Measurements from ENCODE around the gene NDFIP1. TPM values are rescaled to one million over a fixed set of nuclear protein-coding genes. Genes with fewer than 3 reads are reported as not detected.

The NDFIP1 gene
- total RNA-seq, 1 experiment from 2014 or later, result 33.5 TPM

- ChIA-PET CTCF (no interaction called here), POLR2A (ENCODE audit: unreplicated experiment) (no interaction called here)
- Histone ChIP-seq H3K9me2 (replicated peaks; ENCODE audit: low read length) (no peaks in the 10 kb centered on the region), H3K4me2 (ENCODE audit: low read length) (no peak overlapping the region), H3K36me3 (ENCODE audit: low read depth, low read length) (no peaks in the 10 kb centered on the region), H3K4me1 (ENCODE audit: insufficient read depth, low read length) (no peaks in the 10 kb centered on the region; the same call in 1 of the 2 replicates), H3K27ac (ENCODE audit: low read length) (no peak overlapping the region), H3K4me3 (ENCODE audit: low read length) (no peak overlapping the region), H2AFZ (ENCODE audit: low read length) (no peak overlapping the region), H3F3A (ENCODE audit: low read length, unreplicated experiment) (no peaks in the 10 kb centered on the region), H4K20me1 (ENCODE audit: low read length) (no peaks in the 10 kb centered on the region), H3K9me3 (ENCODE audit: low read length) (no peaks in the 10 kb centered on the region), H3K79me2 (ENCODE audit: low read length) (no peaks in the 10 kb centered on the region), H3K27me3 (ENCODE audit: low read length) (no peaks in the 10 kb centered on the region), H3K9ac (ENCODE audit: low read length) (no peak overlapping the region)
- ATAC-seq (no peak), DNase-seq (no peak)
- intact Hi-C loops (cut with micrococcal nuclease), result no loop called here
- TF ChIP-seq EZH2 (IDR thresholded peaks at IDR 0.05; ENCODE audit: low read length, unreplicated experiment), result no peak
- no peak for TF ChIP-seq EZH2phosphoT487 (IDR thresholded peaks at IDR 0.05; ENCODE audit: borderline replicate concordance, low read length)
- no peak for TF ChIP-seq CTCF (conservative IDR thresholded peaks at IDR 0.05; ENCODE audit: low read depth, low read length)
- BruUV-seq (replicated peaks), result no TSS peak
These were observed 9.6 kb upstream of the NDFIP1 start for GRCh38 chr5:142098931-142099330.

- Histone ChIP-seq H3F3A (ENCODE audit: low read length, unreplicated experiment) (no peaks in the 10 kb centered on the region), H3K79me2 (ENCODE audit: low read length) (no peaks in the 10 kb centered on the region), H3K4me3 (ENCODE audit: low read length) (no peak overlapping the region), H3K27me3 (ENCODE audit: low read length) (no peaks in the 10 kb centered on the region), H3K4me2 (ENCODE audit: low read length) (no peak overlapping the region), H3K9ac (ENCODE audit: low read length) (no peak overlapping the region), H2AFZ (ENCODE audit: low read length) (no peak overlapping the region), H3K9me3 (ENCODE audit: low read length) (no peaks in the 10 kb centered on the region), H3K27ac (ENCODE audit: low read length) (no peak overlapping the region), H4K20me1 (ENCODE audit: low read length) (no peaks in the 10 kb centered on the region), H3K9me2 (replicated peaks; ENCODE audit: low read length) (no peaks in the 10 kb centered on the region), H3K36me3 (ENCODE audit: low read depth, low read length) (no peaks in the 10 kb centered on the region), H3K4me1 (ENCODE audit: insufficient read depth, low read length) (no peaks in the 10 kb centered on the region; the same call in 1 of the 2 replicates)
- TF ChIP-seq CTCF (conservative IDR thresholded peaks at IDR 0.05; ENCODE audit: low read depth, low read length), result no peak
- TF ChIP-seq EZH2phosphoT487 (IDR thresholded peaks at IDR 0.05; ENCODE audit: borderline replicate concordance, low read length), result no peak
- no peak for TF ChIP-seq EZH2 (IDR thresholded peaks at IDR 0.05; ENCODE audit: low read length, unreplicated experiment)
- DNase-seq (no peak), ATAC-seq (no peak)
- ChIA-PET CTCF (no interaction called here), POLR2A (ENCODE audit: unreplicated experiment) (no interaction called here)
- intact Hi-C loops (cut with micrococcal nuclease), result no loop called here
- BruUV-seq (replicated peaks), result no TSS peak
These were observed 8.3 kb upstream of the NDFIP1 start for GRCh38 chr5:142100307-142100706.

- ChIA-PET POLR2A (ENCODE audit: unreplicated experiment) (no interaction called here), CTCF (no interaction called here)
- Histone ChIP-seq H4K20me1 (ENCODE audit: low read length) (no peaks in the 10 kb centered on the region), H3K4me2 (ENCODE audit: low read length) (no peak overlapping the region), H3K79me2 (ENCODE audit: low read length) (no peaks in the 10 kb centered on the region), H3K27me3 (ENCODE audit: low read length) (no peaks in the 10 kb centered on the region), H3K36me3 (ENCODE audit: low read depth, low read length) (no peaks in the 10 kb centered on the region), H3K4me3 (ENCODE audit: low read length) (no peak overlapping the region), H2AFZ (ENCODE audit: low read length) (no peak overlapping the region), H3K9me3 (ENCODE audit: low read length) (no peaks in the 10 kb centered on the region), H3K9ac (ENCODE audit: low read length) (no peak overlapping the region), H3K9me2 (replicated peaks; ENCODE audit: low read length) (no peaks in the 10 kb centered on the region), H3K4me1 (ENCODE audit: insufficient read depth, low read length) (peaks cover under 1% of the 10 kb centered on the region), H3K27ac (ENCODE audit: low read length) (no peak overlapping the region), H3F3A (ENCODE audit: low read length, unreplicated experiment) (no peaks in the 10 kb centered on the region)
- intact Hi-C loops (cut with micrococcal nuclease), result no loop called here
- no TSS peak for BruUV-seq (replicated peaks)
- DNase-seq (no peak), ATAC-seq (no peak)
- TF ChIP-seq EZH2 (IDR thresholded peaks at IDR 0.05; ENCODE audit: low read length, unreplicated experiment), result no peak
- no peak for TF ChIP-seq EZH2phosphoT487 (IDR thresholded peaks at IDR 0.05; ENCODE audit: borderline replicate concordance, low read length)
- no peak for TF ChIP-seq CTCF (conservative IDR thresholded peaks at IDR 0.05; ENCODE audit: low read depth, low read length)
These were observed 5.4 kb upstream of the NDFIP1 start for GRCh38 chr5:142102980-142103740.

Measured in PC-3 (cell line).